Heart left ventricle (tissue), 16 donors: ENCODE measurements around the gene SMIM11. TPM values are rescaled to one million over a fixed set of nuclear protein-coding genes. Genes with fewer than 3 reads are reported as not detected.
A peak's percentile ranks its signal among the peaks of the same experiment; 100 is the strongest.

Experiments
- ATAC-seq, 4 donors: fragments of 200-7000 bp; cut with Tn5 transposase; one replicate each; pipeline ENCODE4 v1.9.1; 2020 to 2022; ENCODE audit warnings: moderate library complexity in 4 of 4, mild to moderate bottlenecking in 3 of 4, moderate number of reproducible peaks in 1 of 4
- DNase-seq, 5 donors: peaks; one replicate each; pipeline ENCODE4 v3.0.0-alpha.2; 2020
- H3K27ac ChIP-seq, 12 donors: fragments of 200-600 bp; sonication (generic) in 4 of 12; one replicate each; pipeline versions ENCODE4 v1.5.0 to v1.8.0; 2016 to 2022; ENCODE audit warnings: mild to moderate bottlenecking in 2 of 12
- H3K27me3 ChIP-seq, 9 donors: fragments of 200-600 bp; sonication (generic) in 2 of 9; one replicate each; pipeline versions ENCODE4 v1.5.1 to v1.8.0; 2016 to 2022; ENCODE audit warnings: mild to moderate bottlenecking in 3 of 9
- H3K36me3 ChIP-seq, 9 donors: fragments of 200-600 bp; sonication (generic) in 2 of 9; one replicate each; pipeline versions ENCODE4 v1.5.0 to v1.8.0; 2018 to 2022; ENCODE audit warnings: mild to moderate bottlenecking in 2 of 9
- H3K4me1 ChIP-seq, 12 donors: fragments of 200-600 bp; sonication (generic) in 4 of 12; one replicate each; pipeline versions ENCODE4 v1.5.0 to v1.8.0; 2016 to 2022; ENCODE audit warnings: mild to moderate bottlenecking in 3 of 12
- H3K4me3 ChIP-seq, 12 donors: fragments of 200-600 bp; sonication (generic) in 4 of 12; one replicate each; pipeline versions ENCODE4 v1.5.0 to v1.8.0; 2017 to 2022; ENCODE audit warnings: mild to moderate bottlenecking in 9 of 12, moderate library complexity in 4 of 12
- H3K9me3 ChIP-seq, 12 donors: fragments of 200-600 bp; sonication (generic) in 4 of 12; one replicate each; pipeline versions ENCODE4 v1.5.0 to v1.8.0; 2016 to 2022; ENCODE audit warnings: mild to moderate bottlenecking in 1 of 12
- CTCF ChIP-seq, 12 donors: fragments of 200-600 bp; sonication (generic) in 4 of 12; IDR thresholded peaks; one replicate each; pipeline versions ENCODE4 v1.5.0 to v1.8.0; 2018 to 2022; ENCODE audit warnings: antibody characterized with exemption in 12 of 12, mild to moderate bottlenecking in 5 of 12
- POLR2A ChIP-seq, 2 donors: fragments of 450-650 bp; IDR thresholded peaks; one replicate each; pipeline ENCODE4 v1.6.1; 2017; ENCODE audit warnings: antibody characterized with exemption in 2 of 2, mild to moderate bottlenecking in 2 of 2, moderate library complexity in 2 of 2
- WGBS, 4 donors: extraction: QIAGEN DNeasy Blood & Tissue Kit in 2 of 4; methylation state at CpG; one replicate each; pipeline versions ENCODE4 v1.1.5 to v1.1.7; 2013 to 2018; 5-methylcytosine and 5-hydroxymethylcytosine counted together
- intact Hi-C, 10 donors: fragments of 100-400 bp; cut with DNase I; formaldehyde crosslinking; loops; one replicate each; pipeline versions ENCODE4 v1.11.1 to v1.14.2; 2022
- polyA plus RNA-seq, 2 donors: library from polyadenylated mRNA; stranded (reverse); fragments of 200-250 nt; gene quantifications; one replicate each; pipeline ENCODE4 v1.2.3, GENCODE V29; 2013
- total RNA-seq, 9 donors: library from RNA; depleted of rRNA in 2 of 9; stranded (reverse); fragments of >200 nt in 2 of 9; fragmentation: NEBNext Ultra II Directional in 3 of 9; extraction: Animal tissue kit (Norgen Biotek cat#: 25700) in 3 of 9; gene quantifications; one replicate each; pipeline versions ENCODE4 v1.1.0 to v1.2.4, GENCODE V29; 2016 to 2023
- donor health status: ischemic (EF 13 %, LVEDD 7.1; RV severe dilation, severe dysfunction).
- donor health status: healthy with polysubstance abuse.
- donor health status: DM: no; HTN: yes; CAD: no.
- donor health status: DM: no; HTN: no; CAD: no.
- donor health status: ischemic (EF 25% LVEDD 6.9; RV normal size, moderate dysfunction).
- donor health status: ischemic (EF 25% LVEDD 5.7; RV mildly dilated, moderate dysfunction).
- donor health status: healthy.
- donor health status: DM: yes; HTN: yes; CAD: no.
- donor health status: ischemic (EF 35%, LVEDD 5.7; RV mildly dilated, moderate dysfunction).
- donor health status: nonischemic (EF 11% LVEDD 7.7; RV severe dilation, severe dysfunction).
- donor health status: DM: yes; HTN: yes; CAD: no.
- donor health status: PGD.
- donor health status: ischemic (EF 29% LVEDD 5.4; RV normal size, mild dysfunction).
- donor health status: nonischemic (EF 23%, LVEDD 6.1; RV moderate dilation, normal function).

SMIM11 gene
- total and polyA plus RNA-seq, 11 donors = 0.91 to 25.8 (median 6.3) TPM

DNA sequence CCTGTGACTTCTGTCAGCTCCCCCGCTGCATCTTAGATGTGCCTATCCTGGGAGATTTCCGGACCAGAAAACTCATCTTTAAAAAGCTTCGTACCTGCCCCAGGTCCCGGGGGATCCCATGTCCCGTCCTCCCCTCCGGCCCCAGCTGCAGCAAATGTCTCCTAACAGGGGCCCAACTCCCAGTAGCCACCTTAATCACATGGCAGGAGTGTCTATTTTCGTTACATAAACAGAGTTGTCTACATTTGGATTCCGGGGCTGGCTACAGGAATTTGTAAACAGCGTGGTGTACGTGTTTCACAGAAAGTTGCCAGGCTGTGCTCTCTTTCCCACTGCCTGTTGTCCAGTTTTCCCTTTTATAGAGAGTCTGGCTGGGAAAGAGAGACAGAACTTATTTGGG is 29.4 kb upstream of the SMIM11 start:
- intact Hi-C loops = loop anchor here (2.0 to 5.0 kb wide), 9 partner anchors 49 to 421 kb away; partner anchors contain the start of genes MRPS6 (in 4 of the 10) and SLC5A3 (in 4 of the 10)
- no peaks in the 10 kb centered on the region for H3K27me3 ChIP-seq
- TF ChIP-seq POLR2A (IDR thresholded peaks at IDR 0.05) = no peak
- TF ChIP-seq CTCF (IDR thresholded peaks at IDR 0.05) = no peak
- H3K9me3 ChIP-seq = peaks cover 0 to 2% (median 0%) of the 10 kb centered on the region in 12 donors
- peak overlapping the region in 9 of 12 donors; percentile 8 to 73 (median 56) for H3K27ac ChIP-seq
- 45 to 60% (median 47%) methylated on average over 9 to 10 of the region's 10 CpGs for WGBS, 4 donors
- DNase-seq (no peak), ATAC-seq (peak in 3 of 4 donors; percentile 12 to 59 (median 28))
- H3K4me3 ChIP-seq = no peak overlapping the region
- no peaks in the 10 kb centered on the region for H3K36me3 ChIP-seq
- H3K4me1 ChIP-seq = peaks cover 0 to 43% (median 14%) of the 10 kb centered on the region in 12 donors

- DNase-seq (no peak), ATAC-seq (no peak)
- Histone ChIP-seq H3K4me3 (no peak overlapping the region), H3K9me3 (no peaks in the 10 kb centered on the region), H3K27ac (no peak overlapping the region), H3K27me3 (no peaks in the 10 kb centered on the region), H3K36me3 (no peaks in the 10 kb centered on the region), H3K4me1 (peaks cover 0 to 37% (median 14%) of the 10 kb centered on the region in 12 donors)
- WGBS, 4 donors = 73 to 78% (median 75%) methylated on average over 5 of the region's 5 CpGs
- no peak for TF ChIP-seq CTCF (IDR thresholded peaks at IDR 0.05)
- TF ChIP-seq POLR2A (IDR thresholded peaks at IDR 0.05) = no peak
- intact Hi-C loops = loop anchor here in 9 of 10 donors (2.0 to 5.0 kb wide), 9 partner anchors 52 to 277 kb away; partner anchors contain the start of genes MRPS6 (in 5 of the 9) and SLC5A3 (in 5 of the 9)
Measured at GRCh38 chr21:34348890-34349519, 26.3 kb upstream of the SMIM11 start.

DNA sequence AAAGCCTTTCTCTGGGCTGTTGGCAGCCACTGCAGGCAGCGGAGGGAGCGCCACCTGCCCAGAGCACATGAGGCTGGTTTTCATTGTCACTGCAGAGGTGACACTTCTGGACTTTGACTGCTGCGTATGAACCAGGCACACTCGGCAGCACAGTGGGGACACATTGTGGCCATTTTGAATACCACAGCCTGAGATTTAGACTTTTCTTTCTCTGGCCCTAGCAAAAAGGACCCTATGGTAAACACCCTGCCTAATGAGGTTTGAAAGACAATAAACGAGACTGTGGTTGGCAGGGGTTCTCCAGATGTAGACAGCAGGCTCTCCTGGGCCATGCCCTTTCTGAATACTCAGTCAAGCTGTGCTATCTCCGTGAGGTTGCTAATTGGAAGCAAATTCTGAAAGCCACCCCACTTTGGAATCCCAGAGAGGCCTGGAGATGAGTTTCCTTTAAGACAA is 23.5 kb upstream of the SMIM11 start:
- Histone ChIP-seq H3K27me3 (no peaks in the 10 kb centered on the region), H3K9me3 (no peaks in the 10 kb centered on the region), H3K36me3 (no peaks in the 10 kb centered on the region), H3K4me1 (peaks cover 0 to 12% (median 2%) of the 10 kb centered on the region in 12 donors), H3K4me3 (no peak overlapping the region), H3K27ac (no peak overlapping the region)
- intact Hi-C loops = loop anchor here in 9 of 10 donors (2.0 kb wide), 2 partner anchors 427 to 429 kb away; no protein-coding TSS in a partner anchor
- TF ChIP-seq POLR2A (IDR thresholded peaks at IDR 0.05) (no peak), CTCF (IDR thresholded peaks at IDR 0.05) (peak; percentile 42 to 78 (median 70))
- DNase-seq = peak in 4 of 5 donors; percentile 36 to 70 (median 48)
- peak; percentile 73 to 88 (median 86) for ATAC-seq
- WGBS, 4 donors = 25 to 35% (median 30%) methylated on average over 6 of the region's 6 CpGs

- intact Hi-C loops = loop anchor here in 1 of 10 donors (2.0 kb wide), 1 partner anchor 430 kb away; no protein-coding TSS in a partner anchor
- Histone ChIP-seq H3K27me3 (no peaks in the 10 kb centered on the region), H3K27ac (no peak overlapping the region), H3K4me3 (no peak overlapping the region), H3K36me3 (no peaks in the 10 kb centered on the region), H3K4me1 (peaks cover 0 to 9% (median 0%) of the 10 kb centered on the region in 12 donors), H3K9me3 (peaks cover 0 to under 1% (median 0%) of the 10 kb centered on the region in 12 donors)
- TF ChIP-seq CTCF (IDR thresholded peaks at IDR 0.05) (no peak), POLR2A (IDR thresholded peaks at IDR 0.05) (no peak)
- DNase-seq (no peak), ATAC-seq (no peak)
- 84 to 89% (median 87%) methylated on average over 4 of the region's 4 CpGs for WGBS, 4 donors
Measured at GRCh38 chr21:34352556-34352955, 22.8 kb upstream of the SMIM11 start.
